Skeletal muscle satellite cell (primary cell): ENCODE measurements around the gene NPAS2.

Experiments used
- H3K27me3 ChIP-seq: 2 replicates; pipeline ENCODE4 v1.7.0; 2013; ENCODE audit warnings: low read length; ENCODE audit not compliant: control insufficient read depth, insufficient read depth
- H3K36me3 ChIP-seq: 2 replicates; pipeline ENCODE4 v1.7.0; 2013; ENCODE audit warnings: mild to moderate bottlenecking, control low read depth, low read length; ENCODE audit not compliant: insufficient read depth
- H3K4me1 ChIP-seq: 2 replicates; pipeline ENCODE4 v1.7.0; 2013; ENCODE audit warnings: low read length; ENCODE audit not compliant: control insufficient read depth, insufficient read depth
- H3K4me2 ChIP-seq: 2 replicates; pipeline ENCODE4 v1.7.0; 2013; ENCODE audit warnings: mild to moderate bottlenecking, low read length
- H3K4me3 ChIP-seq: 2 replicates; pipeline ENCODE4 v1.7.0; 2013; ENCODE audit warnings: low read length
- H3K9ac ChIP-seq: 2 replicates; pipeline ENCODE4 v1.7.0; 2013; ENCODE audit warnings: mild to moderate bottlenecking, low read depth, low read length, moderate library complexity
- H3K9me3 ChIP-seq: replicated peaks from 2 replicates; pipeline ENCODE4 v1.7.0; 2013; ENCODE audit warnings: mild to moderate bottlenecking, control low read depth, low read length

NPAS2 gene

DNA sequence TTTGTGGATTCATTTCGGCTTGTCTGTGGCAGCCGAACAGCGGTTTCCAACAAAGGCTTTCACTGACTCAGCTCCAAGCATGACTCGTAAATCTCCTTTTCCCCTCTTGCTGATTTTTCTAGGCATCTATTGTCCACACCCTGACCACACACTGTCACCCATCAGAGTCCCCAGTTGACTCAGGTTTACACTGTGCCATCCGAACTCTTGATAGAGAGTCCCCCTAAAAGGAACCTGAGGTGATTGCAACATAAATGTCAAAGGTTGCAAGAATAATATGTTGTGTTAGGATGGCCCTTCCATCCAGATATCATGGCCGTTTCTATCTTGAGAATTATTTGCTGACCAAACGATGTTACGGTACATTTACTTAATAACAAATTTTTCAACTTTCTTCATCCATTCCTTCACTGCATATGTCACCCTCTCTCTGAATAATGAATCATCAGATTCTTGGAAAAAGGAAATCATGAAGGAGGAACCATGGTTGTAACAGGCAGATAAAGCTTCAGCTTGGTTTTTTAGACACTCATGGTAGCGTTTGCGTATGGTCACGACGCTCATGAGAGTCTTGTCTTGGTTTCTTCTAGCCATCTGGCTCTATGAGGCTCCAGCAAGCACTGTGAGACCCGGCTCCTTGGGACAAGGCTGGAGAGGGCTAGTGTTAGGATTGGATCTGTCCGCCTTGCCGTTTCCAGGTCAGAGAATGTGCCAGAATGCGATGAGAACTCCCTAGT lies 72.1 kb downstream of the NPAS2 start:
- H3K4me1 ChIP-seq = peaks cover 29% of the 10 kb centered on the region
- no peak overlapping the region for H3K4me3 ChIP-seq
- H3K27me3 ChIP-seq = no peaks in the 10 kb centered on the region
- H3K4me2 ChIP-seq = peak overlapping the region; percentile 40
- no peaks in the 10 kb centered on the region for H3K36me3 ChIP-seq
- no peak overlapping the region for H3K9ac ChIP-seq
- no peaks in the 10 kb centered on the region for H3K9me3 ChIP-seq

DNA sequence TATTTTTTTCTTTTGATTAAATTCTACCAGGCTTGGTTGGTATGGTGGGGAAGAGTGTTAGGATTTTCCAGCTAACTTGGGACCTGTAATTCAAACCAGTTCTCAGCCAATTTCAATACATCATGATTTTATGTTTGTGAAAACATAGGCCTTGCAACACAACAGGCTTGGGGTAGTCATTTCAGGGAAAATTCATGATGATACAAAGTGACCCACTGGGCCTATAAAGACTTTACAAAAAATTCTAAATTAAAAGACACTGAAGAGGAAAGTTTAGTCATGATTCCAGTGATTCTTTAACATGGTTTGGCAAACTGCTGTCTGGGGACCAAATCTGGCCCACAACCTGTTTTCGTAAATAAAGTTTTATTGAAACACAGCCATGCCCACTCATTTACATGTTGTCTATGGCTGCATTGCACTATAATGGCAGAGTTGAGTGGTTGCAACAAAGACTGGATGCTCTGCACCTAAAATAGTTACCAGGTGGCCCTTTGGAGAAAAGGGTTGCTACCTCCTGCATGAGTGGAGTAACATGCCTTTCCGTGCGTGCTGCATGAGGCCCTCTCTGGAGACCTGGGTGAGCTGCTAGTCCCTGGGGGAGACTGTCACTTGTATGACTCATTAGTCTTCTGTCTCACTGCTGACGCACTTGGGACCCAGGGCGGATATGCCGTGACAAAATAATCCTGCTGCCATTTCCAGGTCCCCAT lies 73.6 kb downstream of the NPAS2 start:
- H3K4me1 ChIP-seq = peaks cover 24% of the 10 kb centered on the region
- H3K9ac ChIP-seq = no peak overlapping the region
- no peaks in the 10 kb centered on the region for H3K9me3 ChIP-seq
- no peaks in the 10 kb centered on the region for H3K36me3 ChIP-seq
- no peak overlapping the region for H3K4me2 ChIP-seq
- no peak overlapping the region for H3K4me3 ChIP-seq
- no peaks in the 10 kb centered on the region for H3K27me3 ChIP-seq

GRCh38 chr2:100894105-100894795 lies 74.3 kb downstream of the NPAS2 start:
- H3K9me3 ChIP-seq = no peaks in the 10 kb centered on the region
- H3K4me1 ChIP-seq = peaks cover 24% of the 10 kb centered on the region
- no peak overlapping the region for H3K4me3 ChIP-seq
- H3K9ac ChIP-seq = no peak overlapping the region
- no peaks in the 10 kb centered on the region for H3K36me3 ChIP-seq
- H3K4me2 ChIP-seq = no peak overlapping the region
- no peaks in the 10 kb centered on the region for H3K27me3 ChIP-seq

DNA sequence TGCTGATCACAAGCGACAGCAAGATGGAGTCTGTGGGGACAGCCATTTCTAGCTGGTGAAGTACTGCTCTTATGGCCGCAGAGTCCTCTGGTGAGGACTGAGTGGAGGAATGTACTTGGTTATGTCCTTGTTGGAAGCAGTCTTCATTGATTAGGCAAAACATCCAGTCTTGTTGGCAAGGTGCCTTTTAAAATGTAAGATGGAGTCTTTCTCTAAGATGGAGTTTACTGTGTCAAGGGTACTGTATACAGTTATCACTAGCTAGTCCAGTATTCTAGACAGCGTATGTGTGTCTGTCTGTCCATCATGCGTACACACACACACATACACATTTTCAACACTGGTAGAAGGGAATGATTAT lies 74.8 kb downstream of the NPAS2 start:
- no peak overlapping the region for H3K9ac ChIP-seq
- H3K4me1 ChIP-seq = peaks cover 24% of the 10 kb centered on the region
- no peaks in the 10 kb centered on the region for H3K36me3 ChIP-seq
- H3K4me2 ChIP-seq = no peak overlapping the region
- H3K4me3 ChIP-seq = no peak overlapping the region
- H3K9me3 ChIP-seq = no peaks in the 10 kb centered on the region
- no peaks in the 10 kb centered on the region for H3K27me3 ChIP-seq

GRCh38 chr2:100895402-100895801 lies 75.5 kb downstream of the NPAS2 start:
- H3K4me3 ChIP-seq = no peak overlapping the region
- H3K9me3 ChIP-seq = no peaks in the 10 kb centered on the region
- no peak overlapping the region for H3K9ac ChIP-seq
- no peaks in the 10 kb centered on the region for H3K36me3 ChIP-seq
- no peak overlapping the region for H3K4me2 ChIP-seq
- no peaks in the 10 kb centered on the region for H3K27me3 ChIP-seq
- peaks cover 24% of the 10 kb centered on the region for H3K4me1 ChIP-seq

DNA sequence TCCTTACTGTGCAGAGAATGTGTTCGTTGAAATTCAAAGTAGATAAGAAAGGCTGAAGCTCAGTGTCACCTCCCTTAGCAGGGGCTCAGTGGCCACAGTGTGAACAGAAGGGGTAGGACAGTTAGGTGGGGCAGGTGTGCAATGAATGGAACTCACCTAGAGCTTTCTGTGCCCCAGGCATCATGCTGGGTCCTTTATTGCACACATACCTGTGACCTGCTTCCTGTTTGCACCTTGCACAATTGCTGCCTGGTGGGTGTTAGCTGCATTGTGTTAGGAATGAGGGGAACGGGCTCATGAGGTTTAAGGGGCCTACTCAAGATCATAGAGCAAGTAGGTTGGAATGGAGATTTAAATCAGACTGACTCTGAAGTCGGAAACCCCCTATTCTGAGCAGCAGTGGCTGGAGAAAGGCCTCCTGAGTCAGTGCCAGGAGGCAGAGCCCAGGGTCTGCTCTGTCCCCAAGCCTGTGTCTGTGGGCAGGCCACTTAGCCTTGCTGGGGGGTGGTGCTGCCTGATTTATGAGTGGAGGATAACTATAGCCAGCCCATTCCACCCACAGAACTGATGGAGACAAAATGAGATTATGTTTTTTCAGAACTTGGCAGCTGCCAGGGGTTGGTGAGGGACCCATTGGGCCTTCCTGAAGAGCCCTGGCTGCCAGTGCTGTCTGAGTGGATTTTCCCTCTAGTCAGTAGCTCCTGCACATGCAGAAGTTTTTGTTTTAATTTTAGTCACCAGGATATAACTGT lies 76.2 kb downstream of the NPAS2 start:
- Histone ChIP-seq H3K4me2 (no peak overlapping the region), H3K4me3 (no peak overlapping the region), H3K36me3 (no peaks in the 10 kb centered on the region), H3K9ac (no peak overlapping the region), H3K9me3 (no peaks in the 10 kb centered on the region), H3K27me3 (no peaks in the 10 kb centered on the region), H3K4me1 (peaks cover 24% of the 10 kb centered on the region)

DNA sequence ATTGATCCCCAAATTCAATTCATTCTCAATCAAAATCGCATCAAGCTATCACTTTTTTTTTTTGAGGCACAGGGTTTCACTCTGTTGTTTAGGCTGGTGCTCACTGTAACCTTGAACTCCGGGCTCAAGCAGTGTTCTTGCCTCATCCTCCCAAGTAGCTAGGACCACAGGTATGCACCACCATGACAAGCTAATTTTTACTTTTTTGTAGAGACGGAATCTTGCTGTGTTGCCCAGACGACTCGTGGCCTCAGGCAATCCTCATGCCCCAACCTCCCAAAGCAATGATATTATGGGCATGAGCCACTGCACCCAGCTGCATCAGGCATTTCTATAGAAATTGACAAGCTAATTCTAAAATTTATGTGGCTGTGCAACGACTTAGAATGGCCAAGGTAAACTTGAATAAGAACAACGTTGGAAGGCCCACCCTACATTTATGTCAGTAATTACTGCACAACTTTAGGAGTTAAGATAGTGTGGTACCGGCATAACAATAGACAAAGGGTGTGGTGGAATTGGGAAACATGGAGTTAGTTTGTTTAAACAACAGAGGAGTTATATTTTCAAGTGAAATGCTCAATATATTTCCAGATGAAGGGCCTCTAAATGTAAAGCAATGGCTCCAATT lies 78.2 kb downstream of the NPAS2 start:
- Histone ChIP-seq H3K36me3 (no peaks in the 10 kb centered on the region), H3K27me3 (no peaks in the 10 kb centered on the region), H3K9me3 (no peaks in the 10 kb centered on the region), H3K4me2 (no peak overlapping the region), H3K9ac (no peak overlapping the region), H3K4me1 (peaks cover 24% of the 10 kb centered on the region), H3K4me3 (no peak overlapping the region)

- Histone ChIP-seq H3K9ac (no peak overlapping the region), H3K36me3 (peaks cover 4% of the 10 kb centered on the region), H3K27me3 (no peaks in the 10 kb centered on the region), H3K9me3 (no peaks in the 10 kb centered on the region), H3K4me1 (peaks cover 27% of the 10 kb centered on the region), H3K4me2 (no peak overlapping the region), H3K4me3 (no peak overlapping the region)
These were observed 80.3 kb downstream of the NPAS2 start for GRCh38 chr2:100900156-100900795.

DNA sequence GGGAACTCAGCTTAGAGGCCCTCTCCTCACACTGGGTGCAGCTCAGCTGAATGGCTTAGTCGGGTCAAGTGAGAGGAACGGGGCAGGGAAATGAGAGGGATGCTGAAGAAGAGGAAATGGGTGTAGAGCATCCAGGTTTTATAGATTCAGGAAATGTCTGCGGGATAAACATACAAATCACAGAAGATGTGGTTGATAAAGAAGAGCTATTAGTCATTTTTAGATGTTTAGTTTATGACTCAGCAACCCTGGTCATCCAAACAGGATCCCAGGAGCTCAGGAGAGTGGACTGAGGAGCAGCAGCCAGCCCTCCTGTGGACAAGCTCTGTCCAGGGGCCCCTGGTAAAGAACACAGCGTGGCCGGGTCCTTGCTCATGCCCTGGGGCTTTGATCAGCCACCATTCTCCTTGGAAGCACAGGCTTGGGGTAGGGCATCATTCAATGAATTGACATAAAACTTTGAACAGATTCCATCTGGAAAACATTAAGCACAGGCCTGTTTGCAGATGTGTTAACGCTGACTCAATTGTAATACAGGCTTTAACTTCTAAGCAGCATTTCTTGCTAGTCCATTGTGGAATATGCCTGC lies 83.0 kb downstream of the NPAS2 start:
- no peak overlapping the region for H3K4me3 ChIP-seq
- H3K9ac ChIP-seq = peak overlapping the region; percentile 15
- H3K36me3 ChIP-seq = peaks cover 14% of the 10 kb centered on the region
- H3K9me3 ChIP-seq = no peaks in the 10 kb centered on the region
- H3K27me3 ChIP-seq = peaks cover 2% of the 10 kb centered on the region
- H3K4me1 ChIP-seq = peaks cover 27% of the 10 kb centered on the region
- peak overlapping the region; percentile 64 for H3K4me2 ChIP-seq

GRCh38 chr2:100903534-100904258 lies 83.8 kb downstream of the NPAS2 start:
- Histone ChIP-seq H3K4me2 (peak overlapping the region; percentile 64), H3K36me3 (peaks cover 14% of the 10 kb centered on the region), H3K4me3 (no peak overlapping the region), H3K9ac (peak overlapping the region; percentile 0), H3K4me1 (peaks cover 27% of the 10 kb centered on the region), H3K9me3 (no peaks in the 10 kb centered on the region), H3K27me3 (peaks cover 2% of the 10 kb centered on the region)
